DND-41 (cell line): ENCODE data around the gene SHPK.

Source experiments
- ATAC-seq: fragments of 200-7000 bp; cut with Tn5 transposase; 3 replicates; pipeline ENCODE4 v1.9.1; 2021; ENCODE audit warnings: low read depth; ENCODE audit not compliant: insufficient read depth
- DNase-seq: peaks from one replicate; pipeline ENCODE4 v3.0.0-alpha.2; 2020
- H2AFZ ChIP-seq: 2 replicates; pipeline ENCODE4 v1.6.0; 2012; ENCODE audit warnings: low read depth, low read length
- H3K27ac ChIP-seq: 2 replicates; pipeline ENCODE4 v1.5.1; 2012; ENCODE audit warnings: low read length, inconsistent platforms
- H3K27me3 ChIP-seq: fragments of 200-600 bp; sonication (generic); 2 replicates; pipeline ENCODE4 v1.6.0; 2012; ENCODE audit warnings: low read length, mild to moderate bottlenecking, inconsistent platforms; ENCODE audit not compliant: insufficient read depth, poor library complexity
- H3K36me3 ChIP-seq: 2 replicates; pipeline ENCODE4 v1.5.1; 2012; ENCODE audit warnings: low read length, inconsistent platforms; ENCODE audit not compliant: insufficient read depth
- H3K4me1 ChIP-seq: 2 replicates; pipeline ENCODE4 v1.5.1; 2012; ENCODE audit warnings: mild to moderate bottlenecking, low read length; ENCODE audit not compliant: insufficient read depth
- H3K4me2 ChIP-seq: 2 replicates; pipeline ENCODE4 v1.6.0; 2012; ENCODE audit warnings: mild to moderate bottlenecking, moderate library complexity, low read length, inconsistent platforms; ENCODE audit not compliant: insufficient read depth
- H3K4me3 ChIP-seq, 2 experiments: fragments of 200-600 bp in 1 of 2; shearing (Covaris generic) in 1 of 2; 2 replicates each; pipeline ENCODE4 v1.5.1; 2012 to 2016; ENCODE audit warnings: inconsistent platforms in 2 of 2, low read length in 2 of 2, mild to moderate bottlenecking in 2 of 2, low read depth in 1 of 2, moderate library complexity in 1 of 2
- H3K79me2 ChIP-seq: 2 replicates; pipeline ENCODE4 v1.6.0; 2012; ENCODE audit warnings: low read length, inconsistent platforms; ENCODE audit not compliant: insufficient read depth
- H3K9ac ChIP-seq: 2 replicates; pipeline ENCODE4 v1.6.0; 2012; ENCODE audit warnings: low read depth, mild to moderate bottlenecking, inconsistent platforms, low read length, moderate library complexity
- H3K9me3 ChIP-seq: 2 replicates; pipeline ENCODE4 v1.5.1; 2012; ENCODE audit warnings: low read length, moderate library complexity, mild to moderate bottlenecking, inconsistent platforms; ENCODE audit not compliant: insufficient read depth, severe bottlenecking
- H4K20me1 ChIP-seq: 2 replicates; pipeline ENCODE4 v1.6.0; 2012; ENCODE audit warnings: low read length; ENCODE audit not compliant: insufficient read depth
- EZH2 ChIP-seq: IDR thresholded peaks from 3 replicates; pipeline ENCODE4 v1.6.1; 2012; ENCODE audit warnings: borderline replicate concordance, low read depth, mild to moderate bottlenecking, moderate library complexity, low read length, inconsistent platforms; ENCODE audit not compliant: severe bottlenecking
- TF ChIP-seq, protein P1 (sequence below): IDR thresholded peaks from 2 replicates; pipeline ENCODE4 v1.5.1; 2012; ENCODE audit warnings: borderline replicate concordance, low read length, moderate library complexity, mild to moderate bottlenecking; ENCODE audit not compliant: poor library complexity, severe bottlenecking; ENCODE audit errors: extremely low read depth

The SHPK gene

GRCh38 chr17:3559270-3559645, 76.8 kb downstream of the SHPK start:
- no peak for ATAC-seq
- no peak overlapping the region for H2AFZ ChIP-seq
- no peaks in the 10 kb centered on the region for H3K79me2 ChIP-seq
- no peak for DNase-seq
- no peaks in the 10 kb centered on the region for H3K36me3 ChIP-seq
- H4K20me1 ChIP-seq = no peaks in the 10 kb centered on the region
- TF ChIP-seq EZH2 = no peak
- TF ChIP-seq, protein P1, sequence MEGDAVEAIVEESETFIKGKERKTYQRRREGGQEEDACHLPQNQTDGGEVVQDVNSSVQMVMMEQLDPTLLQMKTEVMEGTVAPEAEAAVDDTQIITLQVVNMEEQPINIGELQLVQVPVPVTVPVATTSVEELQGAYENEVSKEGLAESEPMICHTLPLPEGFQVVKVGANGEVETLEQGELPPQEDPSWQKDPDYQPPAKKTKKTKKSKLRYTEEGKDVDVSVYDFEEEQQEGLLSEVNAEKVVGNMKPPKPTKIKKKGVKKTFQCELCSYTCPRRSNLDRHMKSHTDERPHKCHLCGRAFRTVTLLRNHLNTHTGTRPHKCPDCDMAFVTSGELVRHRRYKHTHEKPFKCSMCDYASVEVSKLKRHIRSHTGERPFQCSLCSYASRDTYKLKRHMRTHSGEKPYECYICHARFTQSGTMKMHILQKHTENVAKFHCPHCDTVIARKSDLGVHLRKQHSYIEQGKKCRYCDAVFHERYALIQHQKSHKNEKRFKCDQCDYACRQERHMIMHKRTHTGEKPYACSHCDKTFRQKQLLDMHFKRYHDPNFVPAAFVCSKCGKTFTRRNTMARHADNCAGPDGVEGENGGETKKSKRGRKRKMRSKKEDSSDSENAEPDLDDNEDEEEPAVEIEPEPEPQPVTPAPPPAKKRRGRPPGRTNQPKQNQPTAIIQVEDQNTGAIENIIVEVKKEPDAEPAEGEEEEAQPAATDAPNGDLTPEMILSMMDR = no peak
- no peaks in the 10 kb centered on the region for H3K9me3 ChIP-seq
- H3K9ac ChIP-seq = no peak overlapping the region
- no peak overlapping the region for H3K27ac ChIP-seq
- no peak overlapping the region for H3K4me2 ChIP-seq
- no peak overlapping the region for H3K4me3 ChIP-seq
- H3K27me3 ChIP-seq = no peaks in the 10 kb centered on the region
- no peaks in the 10 kb centered on the region for H3K4me1 ChIP-seq

DNA sequence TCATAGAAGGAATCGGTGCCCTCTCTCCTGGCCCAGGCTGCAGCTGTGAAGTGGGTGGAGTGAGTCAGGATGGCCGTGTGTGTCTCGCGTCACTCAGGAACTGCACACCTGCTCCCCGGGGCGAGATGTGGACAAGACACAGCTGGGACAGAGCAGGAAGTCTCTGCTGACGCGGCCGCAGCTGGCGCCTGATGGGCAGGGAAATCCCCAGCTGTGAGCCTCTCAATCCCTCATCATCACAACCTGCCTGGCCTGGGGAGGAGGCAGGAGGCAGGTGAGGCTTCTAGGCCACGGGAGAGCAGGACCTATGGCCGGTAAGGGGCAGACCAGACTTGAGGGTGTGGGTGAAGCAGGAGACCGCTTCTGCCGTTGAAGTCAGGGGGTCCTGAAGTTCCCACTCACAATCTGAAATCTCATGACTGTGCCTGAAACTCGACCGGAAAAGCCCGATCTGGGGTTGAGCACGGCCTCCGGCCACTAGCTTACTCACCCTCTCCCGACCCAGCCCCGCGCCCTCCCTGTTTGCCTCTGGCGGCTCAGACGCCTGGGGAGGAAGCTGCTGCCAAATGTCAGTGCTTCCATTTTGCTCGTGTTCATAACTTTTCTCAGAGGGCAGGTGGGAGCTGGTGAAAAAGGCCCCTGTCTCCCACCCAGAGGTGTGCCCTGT, 77.3 kb downstream of the SHPK start:
- H3K27ac ChIP-seq = no peak overlapping the region
- peak; percentile 44; the same call in 2 of the 3 replicates for ATAC-seq
- no peaks in the 10 kb centered on the region for H3K36me3 ChIP-seq
- H3K27me3 ChIP-seq = no peaks in the 10 kb centered on the region
- H3K9ac ChIP-seq = no peak overlapping the region
- H2AFZ ChIP-seq = no peak overlapping the region
- no peaks in the 10 kb centered on the region for H3K9me3 ChIP-seq
- H3K79me2 ChIP-seq = no peaks in the 10 kb centered on the region
- no peak for TF ChIP-seq EZH2
- TF ChIP-seq, protein P1 = no peak
- no peaks in the 10 kb centered on the region for H4K20me1 ChIP-seq
- H3K4me2 ChIP-seq = no peak overlapping the region
- DNase-seq = no peak
- no peak overlapping the region for H3K4me3 ChIP-seq
- no peaks in the 10 kb centered on the region for H3K4me1 ChIP-seq
